Caco-2 (cell line): ENCODE results near the gene SEMA4D. TPM values are rescaled to one million over a fixed set of nuclear protein-coding genes. Genes with fewer than 3 reads are reported as not detected.

Source experiments
- BruUV-seq: library from RNA; stranded (reverse); fragments of 400-500 nt; replicated peaks from 2 replicates; lab custom pipeline; 2021; lab: Mats Ljungman, UMichigan
- CTCF ChIA-PET: fragments of 300-600 bp; sonication (Branson Sonifier 250); formaldehyde crosslinking; loops from one replicate; lab custom pipeline; 2022; ENCODE audit warnings: antibody characterized with exemption; lab: Charles Lee
- POLR2A ChIA-PET: fragments of 300-600 bp; sonication (Branson Sonifier 250); formaldehyde crosslinking; loops from one replicate; lab custom pipeline; 2022; ENCODE audit warnings: antibody characterized with exemption; lab: Charles Lee
- DNase-seq, 2 experiments: peaks; one replicate each; pipeline versions ENCODE4 v3.0.0 to v3.0.0-alpha.2; 2020 to 2022
- H3K27me3 ChIP-seq: replicated peaks from 2 replicates; pipeline ENCODE4 v1.6.0; 2011; ENCODE audit warnings: low read length; ENCODE audit not compliant: control insufficient read depth, insufficient read depth
- H3K36me3 ChIP-seq: 2 replicates; pipeline ENCODE4 v1.5.1; 2011; ENCODE audit warnings: low read length; ENCODE audit not compliant: control insufficient read depth, insufficient read depth
- H3K4me1 ChIP-seq: fragments of 250-450 bp; sonication (Bioruptor Pico); 2 replicates; pipeline ENCODE4 v1.5.1; 2020; ENCODE audit warnings: mild to moderate bottlenecking
- H3K4me3 ChIP-seq: 2 replicates; pipeline ENCODE4 v1.5.1; 2011; ENCODE audit warnings: low read depth, mild to moderate bottlenecking, control low read depth, low read length
- H3K9me3 ChIP-seq: fragments of 250-450 bp; sonication (Bioruptor Pico); 2 replicates; pipeline ENCODE4 v1.5.1; 2020; ENCODE audit warnings: mild to moderate bottlenecking, moderate library complexity
- H3K27ac Mint-ChIP-seq: one replicate; pipeline ENCODE4 v1.8.0; 2022; ENCODE audit warnings: mixed read lengths; ENCODE audit not compliant: unreplicated experiment
- H3K27me3 Mint-ChIP-seq: one replicate; pipeline ENCODE4 v1.8.0; 2022; ENCODE audit warnings: mixed read lengths; ENCODE audit not compliant: insufficient read depth, unreplicated experiment
- H3K36me3 Mint-ChIP-seq: one replicate; pipeline ENCODE4 v1.8.0; 2022; ENCODE audit warnings: mild to moderate bottlenecking, mixed read lengths; ENCODE audit not compliant: insufficient read depth, unreplicated experiment
- H3K4me1 Mint-ChIP-seq: one replicate; pipeline ENCODE4 v1.8.0; 2022; ENCODE audit warnings: low read depth, mixed read lengths; ENCODE audit not compliant: unreplicated experiment
- H3K4me3 Mint-ChIP-seq: one replicate; pipeline ENCODE4 v1.8.0; 2022; ENCODE audit warnings: mild to moderate bottlenecking, moderate library complexity, mixed read lengths; ENCODE audit not compliant: unreplicated experiment
- H3K9me3 Mint-ChIP-seq: one replicate; pipeline ENCODE4 v1.8.0; 2022; ENCODE audit warnings: mixed read lengths; ENCODE audit not compliant: unreplicated experiment
- intact Hi-C: fragments of 100-400 bp; cut with micrococcal nuclease; formaldehyde crosslinking; loops from one replicate; pipeline ENCODE4 v1.10.0; 2022; ENCODE audit not compliant: unreplicated experiment
- total RNA-seq: library from RNA; stranded (reverse); gene quantifications from 2 replicates; pipeline ENCODE4 v1.2.3, GENCODE V29; 2022
- TF ChIP-seq, protein P1 (sequence below), 2 experiments: fragments of 200-600 bp in 1 of 2; IDR thresholded peaks; 1 replicate in 1 of 2; 2 replicates in 1 of 2; pipeline versions ENCODE4 v1.5.1 to v1.8.0; 2011 to 2022; ENCODE audit warnings: antibody characterized with exemption in 1 of 2, control low read depth in 1 of 2, inconsistent platforms in 1 of 2, low read depth in 1 of 2, low read length in 1 of 2, mild to moderate bottlenecking in 1 of 2, moderate library complexity in 1 of 2; ENCODE audit not compliant: insufficient read depth in 1 of 2, severe bottlenecking in 1 of 2, unreplicated experiment in 1 of 2

SEMA4D gene
- total RNA-seq, 1 experiment from 2014 or later: 17.1 TPM

DNA sequence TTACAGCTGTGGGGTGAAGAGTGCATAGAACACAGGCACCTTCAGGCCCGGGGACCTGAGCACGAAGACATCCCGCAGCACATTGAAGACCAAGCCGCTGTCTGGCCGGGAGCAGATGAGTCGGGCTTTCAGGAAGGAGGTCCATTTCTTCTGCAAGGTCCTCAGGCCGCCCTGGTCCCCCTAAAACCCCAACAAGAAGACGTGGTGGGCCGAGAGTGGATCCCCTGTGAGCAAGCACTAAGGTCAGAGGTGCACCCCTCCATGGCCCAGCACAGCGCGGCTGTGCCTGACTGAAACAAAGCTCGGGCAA lies 109.1 kb downstream of the SEMA4D start:
- Mint-ChIP-seq H3K27me3 (no peaks in the 10 kb centered on the region), H3K4me3 (no peak overlapping the region), H3K27ac (no peak overlapping the region), H3K36me3 (peaks cover 7% of the 10 kb centered on the region), H3K4me1 (no peaks in the 10 kb centered on the region), H3K9me3 (no peaks in the 10 kb centered on the region)
- TF ChIP-seq, protein P1, sequence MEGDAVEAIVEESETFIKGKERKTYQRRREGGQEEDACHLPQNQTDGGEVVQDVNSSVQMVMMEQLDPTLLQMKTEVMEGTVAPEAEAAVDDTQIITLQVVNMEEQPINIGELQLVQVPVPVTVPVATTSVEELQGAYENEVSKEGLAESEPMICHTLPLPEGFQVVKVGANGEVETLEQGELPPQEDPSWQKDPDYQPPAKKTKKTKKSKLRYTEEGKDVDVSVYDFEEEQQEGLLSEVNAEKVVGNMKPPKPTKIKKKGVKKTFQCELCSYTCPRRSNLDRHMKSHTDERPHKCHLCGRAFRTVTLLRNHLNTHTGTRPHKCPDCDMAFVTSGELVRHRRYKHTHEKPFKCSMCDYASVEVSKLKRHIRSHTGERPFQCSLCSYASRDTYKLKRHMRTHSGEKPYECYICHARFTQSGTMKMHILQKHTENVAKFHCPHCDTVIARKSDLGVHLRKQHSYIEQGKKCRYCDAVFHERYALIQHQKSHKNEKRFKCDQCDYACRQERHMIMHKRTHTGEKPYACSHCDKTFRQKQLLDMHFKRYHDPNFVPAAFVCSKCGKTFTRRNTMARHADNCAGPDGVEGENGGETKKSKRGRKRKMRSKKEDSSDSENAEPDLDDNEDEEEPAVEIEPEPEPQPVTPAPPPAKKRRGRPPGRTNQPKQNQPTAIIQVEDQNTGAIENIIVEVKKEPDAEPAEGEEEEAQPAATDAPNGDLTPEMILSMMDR (IDR thresholded peaks at IDR 0.05; ENCODE audit: insufficient read depth in 1 of 2, low read depth in 1 of 2, low read length in 1 of 2, severe bottlenecking in 1 of 2, unreplicated experiment in 1 of 2): no peak
- POLR2A ChIA-PET: no interaction called here
- no peak for DNase-seq
- no peak overlapping the region for H3K4me3 ChIP-seq
- no TSS peak for BruUV-seq
- H3K27me3 ChIP-seq: no peaks in the 10 kb centered on the region
- H3K4me1 ChIP-seq: peaks cover 4% of the 10 kb centered on the region; the same call in 1 of the 2 replicates
- intact Hi-C loops: no loop called here
- no peaks in the 10 kb centered on the region for H3K36me3 ChIP-seq
- CTCF ChIA-PET: no interaction called here
- no peaks in the 10 kb centered on the region for H3K9me3 ChIP-seq

DNA sequence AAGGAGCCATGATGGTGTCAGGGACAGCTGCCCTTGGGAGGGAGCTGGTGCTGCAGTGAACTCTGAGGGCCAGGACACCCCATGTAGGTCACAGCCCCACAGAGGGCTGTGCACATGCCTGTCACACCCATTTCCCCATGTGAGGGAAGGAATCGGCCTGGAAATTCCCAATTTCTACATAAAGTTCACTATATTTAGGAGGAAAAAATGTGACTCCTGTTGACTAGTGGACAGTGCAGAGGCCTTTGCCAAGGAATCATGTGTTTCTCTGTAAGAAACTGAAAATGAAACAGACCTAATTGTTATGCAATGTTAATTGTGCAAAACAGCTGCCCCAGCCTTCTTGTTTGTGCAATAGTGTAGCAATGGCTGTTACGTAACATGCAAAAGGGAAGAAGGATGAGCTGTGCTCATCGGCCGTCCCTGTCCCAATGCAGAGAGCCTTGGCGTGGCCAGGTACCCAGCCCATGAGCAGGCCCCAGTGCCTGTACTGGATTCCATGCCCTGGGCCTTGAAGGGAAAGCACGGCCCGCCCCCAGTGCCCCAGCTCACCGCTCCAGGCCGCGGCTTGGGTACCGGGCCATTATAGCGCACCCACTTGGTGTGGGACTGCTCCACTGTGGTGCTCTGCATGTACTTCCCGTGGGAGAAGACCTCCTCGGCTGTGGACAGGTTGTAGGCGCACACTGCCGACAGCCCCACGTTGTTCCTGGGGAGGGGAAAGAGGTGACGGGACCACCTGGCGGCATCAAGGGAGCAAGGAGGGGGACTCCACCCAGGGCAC lies 109.6 kb downstream of the SEMA4D start:
- BruUV-seq: no TSS peak
- CTCF ChIA-PET: no interaction called here
- no peaks in the 10 kb centered on the region for H3K4me1 Mint-ChIP-seq
- Histone ChIP-seq H3K4me1 (peaks cover 4% of the 10 kb centered on the region; the same call in 1 of the 2 replicates), H3K27me3 (no peaks in the 10 kb centered on the region), H3K36me3 (no peaks in the 10 kb centered on the region), H3K9me3 (no peaks in the 10 kb centered on the region), H3K4me3 (no peak overlapping the region)
- no peaks in the 10 kb centered on the region for H3K9me3 Mint-ChIP-seq
- H3K4me3 Mint-ChIP-seq: no peak overlapping the region
- no peaks in the 10 kb centered on the region for H3K27me3 Mint-ChIP-seq
- POLR2A ChIA-PET: no interaction called here
- peaks cover 7% of the 10 kb centered on the region for H3K36me3 Mint-ChIP-seq
- TF ChIP-seq, protein P1 (IDR thresholded peaks at IDR 0.05; ENCODE audit: insufficient read depth in 1 of 2, low read depth in 1 of 2, low read length in 1 of 2, severe bottlenecking in 1 of 2, unreplicated experiment in 1 of 2): no peak
- no peak overlapping the region for H3K27ac Mint-ChIP-seq
- peak in 1 of 2 experiments; percentile 18 for DNase-seq
- intact Hi-C loops: no loop called here

DNA sequence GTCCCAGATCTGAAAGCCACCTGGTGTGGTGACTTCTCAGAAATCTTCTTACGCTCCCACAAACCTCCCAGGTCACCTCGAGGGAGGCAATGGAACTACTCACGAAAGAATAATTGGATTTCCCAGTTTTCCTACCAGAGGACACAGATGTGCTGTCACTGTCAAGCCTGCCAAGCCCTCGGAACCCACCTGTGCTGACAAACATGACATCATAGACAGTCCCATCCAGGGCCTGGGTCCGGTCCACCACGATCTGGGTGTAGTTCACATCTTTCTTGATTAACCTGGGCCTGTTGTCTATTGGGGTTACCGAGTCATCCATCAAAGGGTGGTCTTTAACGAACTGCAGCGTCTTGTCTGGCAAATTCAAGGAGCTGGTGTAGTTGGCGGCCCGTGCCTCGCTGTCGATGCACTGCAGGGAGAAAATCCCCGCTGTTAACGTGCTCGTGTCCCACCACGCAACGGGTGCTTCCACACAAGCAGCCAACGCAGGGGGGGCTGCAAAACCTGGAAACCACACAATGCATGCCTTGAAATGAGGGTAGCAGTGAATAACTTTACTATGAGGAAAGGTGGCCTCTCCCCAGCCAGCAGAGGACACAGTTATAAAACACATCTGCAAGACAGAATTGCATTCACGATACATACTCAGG lies 110.6 kb downstream of the SEMA4D start:
- intact Hi-C loops: no loop called here
- DNase-seq: no peak
- Histone ChIP-seq H3K27me3 (no peaks in the 10 kb centered on the region), H3K4me1 (peaks cover 4% of the 10 kb centered on the region; the same call in 1 of the 2 replicates), H3K36me3 (no peaks in the 10 kb centered on the region), H3K4me3 (no peak overlapping the region), H3K9me3 (no peaks in the 10 kb centered on the region)
- no peak overlapping the region for H3K4me3 Mint-ChIP-seq
- POLR2A ChIA-PET: no interaction called here
- CTCF ChIA-PET: no interaction called here
- H3K9me3 Mint-ChIP-seq: no peaks in the 10 kb centered on the region
- TF ChIP-seq, protein P1 (IDR thresholded peaks at IDR 0.05; ENCODE audit: insufficient read depth in 1 of 2, low read depth in 1 of 2, low read length in 1 of 2, severe bottlenecking in 1 of 2, unreplicated experiment in 1 of 2): no peak
- H3K27ac Mint-ChIP-seq: no peak overlapping the region
- BruUV-seq: no TSS peak
- no peaks in the 10 kb centered on the region for H3K4me1 Mint-ChIP-seq
- peaks cover 4% of the 10 kb centered on the region for H3K36me3 Mint-ChIP-seq
- no peaks in the 10 kb centered on the region for H3K27me3 Mint-ChIP-seq
